Activated CD4-positive, alpha-beta T cell treated with anti-CD3 and anti-CD28 coated beads for 24 hours (primary cell): ENCODE results near the gene AREL1.

Source experiments
- DNase-seq, 2 donors: peaks; one replicate each; pipeline ENCODE4 v3.0.0-alpha.2; 2020; ENCODE audit warnings: low read depth in 2 of 2

AREL1 gene

GRCh38 chr14:74697543-74697942, 15.3 kb downstream of the AREL1 start:
- DNase-seq = no peak

GRCh38 chr14:74697011-74697410, 15.9 kb downstream of the AREL1 start:
- DNase-seq = no peak

- DNase-seq = no peak
These were observed 17.5 kb downstream of the AREL1 start for GRCh38 chr14:74695406-74695805.

DNA sequence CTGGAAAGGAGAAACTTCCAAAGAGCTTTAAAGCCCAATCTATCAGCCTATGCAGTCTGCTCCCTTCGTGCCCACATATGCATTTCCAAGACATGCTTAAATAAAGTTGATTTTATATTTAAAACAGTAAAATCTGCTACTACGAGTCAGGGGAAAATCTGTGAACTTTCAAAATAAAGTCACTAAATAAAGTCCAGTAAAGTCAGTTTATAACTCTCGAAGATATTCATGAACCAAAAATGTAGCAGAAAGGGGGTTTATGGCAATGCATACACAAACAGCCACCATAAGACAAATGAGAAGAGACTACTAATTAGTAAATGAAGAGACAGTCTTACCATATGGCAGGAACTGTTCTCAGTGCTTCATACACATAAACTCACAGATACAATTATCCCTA, 19.7 kb downstream of the AREL1 start:
- DNase-seq = no peak

GRCh38 chr14:74691456-74691855, 21.4 kb downstream of the AREL1 start:
- DNase-seq = no peak

- DNase-seq = no peak
These were observed 26.8 kb downstream of the AREL1 start for GRCh38 chr14:74685921-74686678.

GRCh38 chr14:74685056-74685455, 27.8 kb downstream of the AREL1 start:
- DNase-seq = no peak

GRCh38 chr14:74684434-74684833, 28.4 kb downstream of the AREL1 start:
- DNase-seq = no peak

DNA sequence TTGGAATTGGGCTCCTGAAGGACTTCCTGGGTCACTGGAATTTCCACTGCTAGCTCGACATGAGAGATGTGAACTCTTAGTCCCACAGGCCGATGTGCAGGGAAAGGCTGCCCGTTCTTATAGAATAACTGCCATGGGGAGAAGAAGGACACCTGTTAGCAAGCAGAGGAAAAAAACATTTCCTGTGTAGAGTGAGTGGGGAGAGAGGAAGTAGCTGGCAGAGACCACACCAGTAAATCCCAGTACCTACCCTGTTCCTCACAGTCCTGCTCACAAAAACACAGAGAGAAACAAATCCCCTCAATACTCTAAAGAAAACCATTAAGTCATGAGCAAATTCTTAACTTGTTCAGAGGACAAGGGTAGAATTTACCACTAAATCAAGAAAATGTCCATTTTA, 29.5 kb downstream of the AREL1 start:
- no peak for DNase-seq

DNA sequence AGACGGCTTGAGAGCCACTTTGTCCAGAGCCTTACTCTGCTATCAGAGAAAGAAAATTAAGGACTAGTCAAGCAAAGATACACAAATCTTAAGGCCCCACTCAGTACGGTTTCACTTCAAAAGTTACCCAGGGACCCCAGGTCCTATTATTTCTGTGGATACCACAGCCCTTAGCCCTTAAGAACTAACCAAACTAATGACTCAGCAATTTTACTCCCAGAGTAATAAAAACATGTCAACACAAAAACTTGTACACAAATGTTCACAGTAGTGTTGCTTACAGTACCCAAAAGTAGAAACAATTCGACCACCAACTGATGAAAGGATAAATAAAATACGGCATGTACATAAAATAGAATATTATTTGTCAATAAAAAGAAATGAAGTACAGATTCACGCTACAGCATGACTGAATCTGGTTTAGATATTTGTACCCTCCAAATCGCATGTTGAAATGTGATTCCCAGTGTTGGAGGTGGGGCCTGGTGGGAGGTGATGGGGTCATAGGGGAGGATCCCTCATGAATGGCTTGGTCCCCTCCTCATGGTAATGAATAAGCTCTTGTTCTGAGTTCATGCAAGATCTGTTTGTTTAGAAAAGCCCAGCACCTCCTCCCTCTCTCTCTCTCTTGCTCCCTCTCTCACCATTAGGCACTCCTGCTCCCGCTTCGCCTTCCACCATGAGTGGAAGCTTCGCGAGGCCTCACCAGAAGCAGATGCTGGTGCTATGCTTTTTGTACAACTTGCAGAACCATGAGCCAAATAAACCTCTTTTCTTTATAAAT, 30.5 kb downstream of the AREL1 start:
- no peak for DNase-seq

GRCh38 chr14:74675219-74675618, 37.7 kb downstream of the AREL1 start:
- DNase-seq = no peak

- no peak for DNase-seq
These were observed 39.1 kb downstream of the AREL1 start for GRCh38 chr14:74673768-74674167.

DNA sequence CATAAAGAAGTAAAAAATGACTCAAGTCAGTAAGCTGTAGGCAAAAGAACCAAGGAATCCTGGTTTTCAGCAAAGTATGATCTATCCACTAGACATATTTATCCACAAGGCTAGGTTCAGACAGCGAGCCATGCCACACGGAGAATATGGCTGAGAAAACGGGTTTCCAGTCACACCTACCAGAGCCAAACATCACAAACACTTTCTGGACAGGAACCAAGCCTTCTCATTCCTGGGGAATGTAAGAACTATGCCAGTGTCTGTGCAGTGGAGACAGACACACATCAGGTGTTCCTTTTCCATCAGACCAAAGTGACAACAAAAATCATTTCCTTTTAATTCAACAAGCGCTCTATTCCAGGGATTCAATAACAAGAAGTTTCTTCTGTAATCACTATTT, 41.1 kb downstream of the AREL1 start:
- no peak for DNase-seq

DNA sequence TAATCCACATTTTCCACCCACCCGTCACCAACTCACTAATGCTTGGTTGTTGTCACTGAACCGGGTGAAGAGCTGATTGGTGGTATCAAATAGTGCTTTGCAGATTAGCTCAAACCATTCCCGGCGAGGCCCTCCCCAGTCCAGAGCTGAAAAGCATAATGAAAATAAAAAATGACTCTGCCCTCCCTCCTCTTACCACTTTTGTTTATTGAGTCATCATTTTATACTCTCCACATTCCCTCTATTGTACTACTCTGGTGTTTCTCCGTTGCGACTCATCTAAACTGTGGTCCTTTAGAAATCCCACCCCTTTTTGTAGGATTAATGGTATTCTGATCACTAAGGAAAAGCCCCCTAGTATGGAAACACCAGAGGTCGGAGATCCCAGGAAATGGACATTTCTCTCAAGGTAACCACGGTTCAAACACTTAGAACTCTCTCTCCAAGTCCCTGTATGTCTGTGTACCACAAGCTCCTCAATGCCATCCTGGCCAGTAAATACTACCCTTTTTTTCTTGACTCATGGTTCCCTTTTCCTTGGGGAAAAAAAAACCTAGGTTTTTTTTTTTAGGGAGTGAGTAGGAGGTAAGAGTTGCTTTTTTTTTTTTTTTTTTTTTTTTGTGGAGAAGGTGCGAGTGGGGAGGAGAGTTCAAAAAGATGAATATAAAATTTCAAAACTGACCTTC, 42.0 kb downstream of the AREL1 start:
- no peak for DNase-seq

DNA sequence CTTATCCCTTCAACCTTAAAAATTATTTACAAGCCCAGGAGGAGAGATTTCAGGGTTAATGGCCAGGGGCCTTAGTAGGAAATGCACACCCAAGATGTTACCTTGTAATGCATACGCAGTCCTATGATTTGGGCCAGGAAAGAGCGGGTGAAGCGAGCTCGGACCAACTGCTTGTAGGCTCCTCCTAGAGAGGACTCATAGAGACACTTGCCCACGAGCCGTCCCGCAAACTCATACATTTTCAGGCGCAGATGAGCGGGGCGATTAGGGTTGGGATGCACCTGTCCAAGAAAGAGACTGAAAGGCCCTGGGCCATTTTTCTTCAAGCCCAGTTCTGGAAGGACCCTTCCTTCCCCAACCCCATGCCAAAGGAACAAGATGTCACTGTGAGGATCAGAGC, 43.0 kb downstream of the AREL1 start:
- DNase-seq = no peak

DNA sequence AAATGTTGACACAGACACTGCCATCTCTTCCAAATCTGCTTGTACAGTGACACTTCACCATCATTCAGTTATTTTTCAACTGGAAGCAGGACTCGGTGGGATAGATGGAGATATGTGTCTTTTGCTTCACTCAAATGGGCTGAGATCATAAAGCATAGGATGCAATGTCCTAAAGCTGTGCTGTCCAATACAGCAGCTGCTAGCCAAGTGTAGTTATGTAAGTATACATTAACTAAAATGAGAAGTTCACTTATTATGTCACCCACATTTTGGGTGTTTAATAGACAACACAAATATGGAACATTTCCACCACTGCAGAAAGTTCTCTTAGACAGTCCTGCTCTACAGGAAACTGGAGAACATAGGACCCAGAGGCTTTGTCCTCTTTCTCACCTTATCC, 43.6 kb downstream of the AREL1 start:
- no peak for DNase-seq

DNA sequence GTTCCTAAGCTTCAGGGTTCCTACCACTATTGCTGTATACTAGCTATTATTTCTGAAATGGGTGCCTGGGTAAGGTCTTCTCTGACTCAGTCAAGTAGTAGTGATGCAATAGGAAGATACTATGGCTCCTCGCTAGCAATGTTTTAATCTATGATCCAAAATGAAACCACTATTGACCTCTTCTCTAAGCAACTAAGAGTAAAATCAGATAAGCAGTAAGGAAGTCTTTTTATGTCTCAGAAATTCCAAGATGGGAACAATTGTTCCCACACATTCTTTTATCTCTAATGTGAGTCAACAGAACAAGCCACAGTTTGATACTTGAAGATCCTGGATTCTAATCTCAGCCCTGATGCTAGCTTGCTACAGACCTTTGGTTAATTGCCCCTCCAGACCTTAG, 45.1 kb downstream of the AREL1 start:
- DNase-seq = no peak

GRCh38 chr14:74664717-74665116, 48.2 kb downstream of the AREL1 start:
- DNase-seq = no peak

GRCh38 chr14:74663884-74664283, 49.0 kb downstream of the AREL1 start:
- DNase-seq = no peak

GRCh38 chr14:74661726-74662450, 51.0 kb downstream of the AREL1 start:
- no peak for DNase-seq

GRCh38 chr14:74660863-74661262, 52.0 kb downstream of the AREL1 start:
- DNase-seq = no peak

DNA sequence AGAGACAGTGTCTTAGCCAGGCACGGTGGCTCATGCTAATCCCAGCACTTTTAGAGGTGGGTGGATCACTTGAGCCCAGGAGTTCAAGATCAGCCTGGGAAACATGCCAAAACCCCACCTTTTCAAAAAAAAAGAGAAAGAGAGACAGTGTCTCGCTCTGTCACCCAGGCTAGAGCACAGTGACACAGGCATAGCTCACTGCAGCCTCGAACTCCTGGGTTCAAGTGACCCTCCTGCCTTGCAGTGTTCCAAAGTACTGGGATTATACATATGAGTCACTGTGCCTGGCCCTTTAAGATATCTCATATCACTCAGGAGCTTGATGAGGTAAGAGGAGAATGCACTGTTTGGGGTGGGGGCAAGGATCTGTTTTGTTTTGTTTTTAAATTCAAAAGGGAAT, 52.7 kb downstream of the AREL1 start:
- no peak for DNase-seq
